Smooth muscle cell (in vitro differentiated cells): ENCODE measurements around the gene SYT9. TPM values are rescaled to one million over a fixed set of nuclear protein-coding genes. Genes with fewer than 3 reads are reported as not detected.

ENCODE experiments used
- DNase-seq: peaks from one replicate; lab custom pipeline; 2025; ENCODE audit not compliant: unreplicated experiment; lab: John Stamatoyannopoulos, UW
- H2AFZ ChIP-seq: fragments of 200-600 bp; sonication (generic); 2 replicates; pipeline ENCODE4 v1.6.0; 2016; ENCODE audit warnings: antibody characterized with exemption, low read depth, mild to moderate bottlenecking
- H3F3A ChIP-seq: fragments of 200-600 bp; sonication (generic); 2 replicates; pipeline ENCODE4 v1.6.0; 2017; ENCODE audit warnings: antibody characterized with exemption, low read depth
- H3K27ac ChIP-seq: fragments of 200-600 bp; sonication (generic); 2 replicates; pipeline ENCODE4 v1.5.1; 2016; ENCODE audit warnings: low read depth, mild to moderate bottlenecking
- H3K27me3 ChIP-seq: fragments of 200-600 bp; sonication (generic); 2 replicates; pipeline ENCODE4 v1.6.1; 2016; ENCODE audit warnings: low read depth, mild to moderate bottlenecking
- H3K36me3 ChIP-seq: fragments of 200-600 bp; sonication (generic); 2 replicates; pipeline ENCODE4 v1.5.1; 2016; ENCODE audit warnings: low read depth
- H3K4me1 ChIP-seq: fragments of 200-600 bp; sonication (generic); 2 replicates; pipeline ENCODE4 v1.5.1; 2016; ENCODE audit warnings: low read depth
- H3K4me2 ChIP-seq: fragments of 200-600 bp; sonication (generic); 2 replicates; pipeline ENCODE4 v1.6.0; 2016; ENCODE audit warnings: mild to moderate bottlenecking
- H3K4me3 ChIP-seq: fragments of 200-600 bp; sonication (generic); 2 replicates; pipeline ENCODE4 v1.5.1; 2016; ENCODE audit warnings: mild to moderate bottlenecking
- H3K79me2 ChIP-seq: fragments of 200-600 bp; sonication (generic); 2 replicates; pipeline ENCODE4 v1.6.0; 2016; ENCODE audit warnings: low read depth, mild to moderate bottlenecking
- H3K9ac ChIP-seq: fragments of 200-600 bp; sonication (generic); 2 replicates; pipeline ENCODE4 v1.6.0; 2016; ENCODE audit warnings: low read depth
- H3K9me3 ChIP-seq: fragments of 200-600 bp; sonication (generic); replicated peaks from 2 replicates; pipeline ENCODE4 v1.5.1; 2016; ENCODE audit warnings: low read depth
- H4K20me1 ChIP-seq: fragments of 200-600 bp; sonication (generic); 2 replicates; pipeline ENCODE4 v1.6.0; 2016; ENCODE audit warnings: low read depth
- WGBS: methylation state at CpG from one replicate; pipeline ENCODE4 v1.1.7; 2016; ENCODE audit warnings: low lambda C conversion rate; 5-methylcytosine and 5-hydroxymethylcytosine counted together
- polyA plus RNA-seq: library from polyadenylated mRNA; unstranded; fragments of >200 nt; fragmentation: Nextera tagmentation; extraction: Ambion mirVana; gene quantifications from 2 replicates; pipeline ENCODE4 v1.2.1, GENCODE V29; 2016
- total RNA-seq: library from RNA; depleted of rRNA; stranded (reverse); fragments of >200 nt; gene quantifications from 2 replicates; pipeline ENCODE4 v1.2.3, GENCODE V29; 2014
- TF ChIP-seq, protein P1 (sequence below): fragments of 200-600 bp; sonication (generic); IDR thresholded peaks from 2 replicates; pipeline ENCODE4 v1.5.1; 2017; ENCODE audit warnings: borderline replicate concordance, mild to moderate bottlenecking, antibody characterized with exemption; ENCODE audit not compliant: insufficient read depth, poor library complexity, severe bottlenecking

Gene SYT9
- total and polyA plus RNA-seq, 2 experiments from 2014 or later: 0.06 TPM; not detected in 1

DNA sequence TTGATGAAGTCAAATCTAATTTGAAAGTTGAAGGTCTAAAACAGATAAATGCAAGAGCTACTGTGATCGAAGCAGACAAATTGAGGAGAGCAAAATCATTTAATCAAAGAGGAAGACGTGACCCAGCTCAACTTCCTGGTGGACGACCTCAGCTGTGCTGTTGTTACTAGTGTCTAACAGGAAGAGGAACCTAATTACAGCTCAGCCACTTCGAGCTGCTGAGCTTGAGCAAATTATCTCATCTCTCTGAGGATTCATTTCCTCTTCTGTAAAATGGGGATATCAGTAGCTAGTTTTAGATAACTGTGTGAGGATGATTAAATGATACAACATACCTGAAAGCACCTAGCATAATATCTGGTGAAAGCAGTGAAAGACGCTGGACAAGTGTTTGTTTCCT is 185.0 kb downstream of the SYT9 start:
- no peak for DNase-seq
- 40% methylated on average over 5 of the region's 5 CpGs for WGBS
- Histone ChIP-seq H3K27ac (no peak overlapping the region), H3K79me2 (no peaks in the 10 kb centered on the region), H3K27me3 (no peaks in the 10 kb centered on the region), H3F3A (no peaks in the 10 kb centered on the region), H3K4me1 (peaks cover 8% of the 10 kb centered on the region), H3K4me2 (peak overlapping the region; percentile 31), H4K20me1 (no peaks in the 10 kb centered on the region), H2AFZ (no peak overlapping the region), H3K36me3 (no peaks in the 10 kb centered on the region), H3K9me3 (no peaks in the 10 kb centered on the region), H3K9ac (no peak overlapping the region), H3K4me3 (no peak overlapping the region)
- TF ChIP-seq, protein P1, sequence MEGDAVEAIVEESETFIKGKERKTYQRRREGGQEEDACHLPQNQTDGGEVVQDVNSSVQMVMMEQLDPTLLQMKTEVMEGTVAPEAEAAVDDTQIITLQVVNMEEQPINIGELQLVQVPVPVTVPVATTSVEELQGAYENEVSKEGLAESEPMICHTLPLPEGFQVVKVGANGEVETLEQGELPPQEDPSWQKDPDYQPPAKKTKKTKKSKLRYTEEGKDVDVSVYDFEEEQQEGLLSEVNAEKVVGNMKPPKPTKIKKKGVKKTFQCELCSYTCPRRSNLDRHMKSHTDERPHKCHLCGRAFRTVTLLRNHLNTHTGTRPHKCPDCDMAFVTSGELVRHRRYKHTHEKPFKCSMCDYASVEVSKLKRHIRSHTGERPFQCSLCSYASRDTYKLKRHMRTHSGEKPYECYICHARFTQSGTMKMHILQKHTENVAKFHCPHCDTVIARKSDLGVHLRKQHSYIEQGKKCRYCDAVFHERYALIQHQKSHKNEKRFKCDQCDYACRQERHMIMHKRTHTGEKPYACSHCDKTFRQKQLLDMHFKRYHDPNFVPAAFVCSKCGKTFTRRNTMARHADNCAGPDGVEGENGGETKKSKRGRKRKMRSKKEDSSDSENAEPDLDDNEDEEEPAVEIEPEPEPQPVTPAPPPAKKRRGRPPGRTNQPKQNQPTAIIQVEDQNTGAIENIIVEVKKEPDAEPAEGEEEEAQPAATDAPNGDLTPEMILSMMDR: no peak

DNA sequence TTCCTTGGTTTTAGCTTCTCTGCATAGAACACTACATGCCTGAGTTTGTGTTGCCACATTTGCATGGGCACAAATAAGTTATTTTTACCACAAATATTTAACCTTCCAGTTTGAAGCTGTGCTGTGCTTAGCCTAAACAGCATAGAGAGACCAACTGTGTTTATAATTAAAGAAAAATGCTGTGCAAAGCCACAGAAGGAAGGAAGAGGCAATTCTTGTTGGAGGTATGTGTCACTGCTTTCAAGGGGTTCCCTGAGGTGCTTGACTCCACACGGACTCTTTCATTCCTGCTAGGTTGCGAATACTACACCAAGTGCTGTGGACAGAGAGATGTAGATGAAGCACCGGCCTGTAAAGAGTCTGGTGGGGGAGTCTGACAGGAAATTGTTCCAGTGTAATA is 186.0 kb downstream of the SYT9 start:
- peak overlapping the region; percentile 2 for H3K4me2 ChIP-seq
- no peaks in the 10 kb centered on the region for H3K36me3 ChIP-seq
- H3K9ac ChIP-seq: no peak overlapping the region
- no peak overlapping the region for H3K27ac ChIP-seq
- H3K79me2 ChIP-seq: no peaks in the 10 kb centered on the region
- H3K27me3 ChIP-seq: no peaks in the 10 kb centered on the region
- H3K4me3 ChIP-seq: no peak overlapping the region
- TF ChIP-seq, protein P1: no peak
- no peaks in the 10 kb centered on the region for H3K9me3 ChIP-seq
- H4K20me1 ChIP-seq: no peaks in the 10 kb centered on the region
- 59% methylated on average over 3 of the region's 3 CpGs for WGBS
- H2AFZ ChIP-seq: no peak overlapping the region
- peaks cover 8% of the 10 kb centered on the region for H3K4me1 ChIP-seq
- no peaks in the 10 kb centered on the region for H3F3A ChIP-seq
- DNase-seq: no peak

DNA sequence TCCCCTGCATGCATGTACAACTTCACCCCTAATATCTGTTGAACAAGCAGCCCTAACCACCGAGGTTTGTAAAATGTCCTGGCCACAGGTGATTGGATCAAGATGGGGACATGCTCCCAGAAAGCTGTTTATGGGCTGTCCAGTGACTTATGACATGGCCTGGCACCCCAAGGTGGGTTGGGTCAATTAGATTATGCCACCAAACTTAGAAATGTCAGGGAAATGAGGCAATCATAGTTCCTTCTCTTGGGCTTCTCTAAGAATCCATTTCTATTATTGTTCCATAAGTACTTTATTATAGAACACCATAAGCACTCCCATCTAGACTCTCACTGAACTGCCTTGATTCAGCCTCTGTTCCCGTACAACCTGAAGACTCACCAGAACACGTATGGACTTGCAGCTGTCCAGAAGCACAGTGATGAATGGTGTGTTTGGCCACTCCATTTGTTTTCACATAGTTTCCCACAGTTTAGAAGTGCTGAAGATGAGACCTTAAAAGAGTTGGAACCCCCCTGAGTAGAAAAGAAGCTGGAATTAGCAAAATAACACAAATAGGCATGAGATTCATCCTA is 188.1 kb downstream of the SYT9 start:
- no peak overlapping the region for H2AFZ ChIP-seq
- H3F3A ChIP-seq: no peaks in the 10 kb centered on the region
- no peaks in the 10 kb centered on the region for H3K27me3 ChIP-seq
- no peak overlapping the region for H3K9ac ChIP-seq
- WGBS: 88% methylated on average over 3 of the region's 3 CpGs
- H3K36me3 ChIP-seq: no peaks in the 10 kb centered on the region
- no peak overlapping the region for H3K4me3 ChIP-seq
- H3K4me1 ChIP-seq: peaks cover 15% of the 10 kb centered on the region
- DNase-seq: no peak
- H3K27ac ChIP-seq: no peak overlapping the region
- TF ChIP-seq, protein P1: no peak
- no peaks in the 10 kb centered on the region for H4K20me1 ChIP-seq
- no peaks in the 10 kb centered on the region for H3K9me3 ChIP-seq
- no peaks in the 10 kb centered on the region for H3K79me2 ChIP-seq
- no peak overlapping the region for H3K4me2 ChIP-seq

DNA sequence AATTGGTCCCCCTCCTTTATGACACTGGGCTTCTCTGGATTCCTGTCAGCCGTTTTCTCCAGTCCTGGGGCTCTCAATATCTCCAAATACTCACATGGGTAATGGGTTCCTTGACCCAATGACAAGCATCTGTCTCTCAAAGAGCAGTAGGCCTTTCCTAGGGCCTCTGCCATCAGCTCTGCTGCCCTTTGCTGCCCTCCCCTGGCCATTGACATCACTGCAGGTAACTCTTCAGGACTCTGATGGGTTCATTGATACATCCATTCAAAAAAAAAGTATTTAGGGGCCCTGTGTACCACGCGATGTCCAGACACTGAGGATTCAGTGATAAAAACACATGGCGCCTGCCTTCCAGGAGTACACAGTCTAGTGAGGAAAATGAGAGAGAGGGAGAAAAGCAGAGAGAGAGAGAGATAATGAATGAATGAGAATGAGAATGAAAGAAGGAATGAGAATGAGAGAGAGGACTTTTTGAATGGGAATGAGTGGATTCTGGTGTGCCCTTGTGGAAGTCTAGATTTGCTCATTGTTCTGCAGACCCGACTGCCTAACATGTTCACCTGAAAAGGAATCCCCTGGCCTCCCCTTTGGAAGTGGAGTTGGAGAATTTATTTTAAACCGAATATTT is 191.0 kb downstream of the SYT9 start:
- TF ChIP-seq, protein P1: peak; percentile 89
- no peak overlapping the region for H3K9ac ChIP-seq
- H3K9me3 ChIP-seq: no peaks in the 10 kb centered on the region
- no peak overlapping the region for H2AFZ ChIP-seq
- H3K79me2 ChIP-seq: no peaks in the 10 kb centered on the region
- no peaks in the 10 kb centered on the region for H3F3A ChIP-seq
- H3K4me2 ChIP-seq: no peak overlapping the region
- no peaks in the 10 kb centered on the region for H4K20me1 ChIP-seq
- no peaks in the 10 kb centered on the region for H3K27me3 ChIP-seq
- peaks cover 13% of the 10 kb centered on the region for H3K4me1 ChIP-seq
- no peak overlapping the region for H3K4me3 ChIP-seq
- no peaks in the 10 kb centered on the region for H3K36me3 ChIP-seq
- WGBS: 28% methylated on average over 6 of the region's 6 CpGs
- no peak overlapping the region for H3K27ac ChIP-seq
- DNase-seq: peak; percentile 29
